ENCODE results near the gene CDC42BPA.
"Not testable (repeated sequence)": the region's sequence is repeated elsewhere in the genome, so short reads cannot be mapped to it uniquely, and the experiment has no call there.

Gene CDC42BPA

GRCh38 chr1:226956942-226957713 lies 361.2 kb downstream of the CDC42BPA start:
- H3K4me3 ChIP-seq (ENCODE audit: low read depth, low read length), result no peak overlapping the region
- TF ChIP-seq CTCF (IDR thresholded peaks at IDR 0.05; ENCODE audit: borderline replicate concordance, insufficient read depth, low read depth, low read length), result no peak

DNA sequence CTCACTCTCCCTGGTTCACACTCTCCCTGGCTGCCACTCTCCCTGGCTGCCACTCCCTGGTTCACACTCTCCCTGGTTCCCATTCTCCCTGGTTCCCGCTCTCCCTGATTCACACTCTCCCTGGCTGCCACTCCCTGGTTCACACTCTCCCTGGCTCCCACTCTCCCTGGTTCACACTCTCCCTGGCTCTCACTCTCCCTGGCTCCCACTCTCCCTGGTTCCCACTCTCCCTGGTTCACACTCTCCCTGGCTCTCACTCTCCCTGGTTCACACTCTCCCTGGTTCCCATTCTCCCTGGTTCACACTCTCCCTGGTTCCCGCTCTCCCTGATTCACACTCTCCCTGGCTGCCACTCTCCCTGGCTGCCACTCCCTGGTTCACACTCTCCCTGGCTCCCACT lies 362.4 kb downstream of the CDC42BPA start:
- not testable (repeated sequence) for H3K4me3 ChIP-seq (ENCODE audit: low read depth, low read length)

DNA sequence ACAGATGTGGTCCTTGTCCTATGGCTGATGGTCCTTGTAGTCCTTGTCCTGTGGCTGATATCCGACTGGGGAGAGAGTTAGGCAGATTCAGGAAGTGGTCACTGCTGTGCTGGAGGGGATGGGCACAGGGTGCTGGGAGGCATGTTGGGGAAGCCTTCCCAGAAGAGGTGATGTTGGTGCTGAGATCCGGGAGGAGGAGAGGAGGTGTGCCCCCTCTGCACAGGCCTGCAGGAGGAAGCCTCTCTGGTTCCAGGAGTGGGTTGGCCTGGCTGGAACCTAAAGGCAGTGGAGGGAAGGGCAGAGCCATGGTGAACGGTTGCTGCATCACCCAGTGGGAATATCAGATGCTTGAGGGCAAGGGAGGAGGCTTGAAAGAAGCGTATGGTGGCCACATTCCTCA lies 363.5 kb downstream of the CDC42BPA start:
- no peak for TF ChIP-seq CTCF (IDR thresholded peaks at IDR 0.05; ENCODE audit: borderline replicate concordance, insufficient read depth, low read depth, low read length)
- H3K4me3 ChIP-seq (ENCODE audit: low read depth, low read length), result no peak overlapping the region

DNA sequence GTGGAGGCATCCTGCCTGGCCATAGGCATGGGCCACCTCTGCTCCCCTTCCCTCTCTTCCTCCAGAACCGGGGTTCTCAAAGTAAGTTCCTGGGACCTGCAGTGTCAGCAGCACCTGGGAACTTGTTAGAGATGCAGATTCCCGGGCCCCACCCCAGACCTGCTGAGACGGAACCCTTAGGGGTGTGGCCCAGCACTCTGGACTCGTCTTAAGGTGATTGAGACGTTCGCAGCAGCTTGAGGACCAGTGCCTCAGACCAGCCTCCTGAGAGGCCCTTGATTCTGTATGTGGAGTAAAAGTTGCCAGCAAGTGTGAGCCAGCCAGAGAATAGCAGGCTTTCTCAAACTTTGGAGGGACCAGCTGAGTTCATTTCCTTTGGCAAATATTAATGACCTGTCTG lies 364.0 kb downstream of the CDC42BPA start:
- H3K4me3 ChIP-seq (ENCODE audit: low read depth, low read length), result no peak overlapping the region

GRCh38 chr1:226953175-226953800 lies 365.0 kb downstream of the CDC42BPA start:
- TF ChIP-seq CTCF (IDR thresholded peaks at IDR 0.05; ENCODE audit: borderline replicate concordance, insufficient read depth, low read depth, low read length), result no peak
- H3K4me3 ChIP-seq (ENCODE audit: low read depth, low read length), result no peak overlapping the region

More for the DNA sequence above, 364.0 kb downstream of the CDC42BPA start:
- no peak for TF ChIP-seq CTCF (IDR thresholded peaks at IDR 0.05; ENCODE audit: borderline replicate concordance, insufficient read depth, low read depth, low read length)

DNA sequence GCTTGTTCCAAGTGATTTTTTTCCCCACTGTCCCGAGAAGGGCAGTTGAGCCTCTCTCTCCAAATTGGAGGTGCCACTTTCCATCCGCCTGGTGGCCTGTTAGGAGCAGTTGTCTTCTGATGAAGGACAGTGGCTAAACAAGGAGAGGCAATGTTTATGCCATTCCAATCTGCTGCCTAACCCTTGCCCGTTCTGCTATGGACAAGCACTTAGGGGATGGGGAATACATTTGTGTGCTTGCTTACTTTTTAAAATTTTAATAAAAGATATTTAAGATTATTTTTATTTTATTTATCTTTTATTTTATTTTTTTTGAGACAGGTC lies 366.2 kb downstream of the CDC42BPA start:
- no peak overlapping the region for H3K4me3 ChIP-seq (ENCODE audit: low read depth, low read length)
- TF ChIP-seq CTCF (IDR thresholded peaks at IDR 0.05; ENCODE audit: borderline replicate concordance, insufficient read depth, low read depth, low read length), result no peak

- H3K4me3 ChIP-seq (ENCODE audit: low read depth, low read length), result no peak overlapping the region
- no peak for TF ChIP-seq CTCF (IDR thresholded peaks at IDR 0.05; ENCODE audit: borderline replicate concordance, insufficient read depth, low read depth, low read length)
Observed at GRCh38 chr1:226951286-226952117, 366.8 kb downstream of the CDC42BPA start.

Data from GM12875 (cell line).